GM12878 (cell line): Measurements from ENCODE around the gene MITF.

Experiments used
- BCL3 ChIP-seq: IDR thresholded peaks from 2 replicates; pipeline ENCODE4 v1.6.1; 2011; ENCODE audit warnings: borderline replicate concordance, low read depth, mild to moderate bottlenecking, moderate library complexity, low read length; ENCODE audit not compliant: insufficient read depth, poor library complexity, severe bottlenecking
- BHLHE40 ChIP-seq, 2 experiments: fragments of 450-650 bp in 1 of 2; IDR thresholded peaks; 2 replicates each; pipeline ENCODE4 v1.6.1; 2011 to 2017; ENCODE audit warnings: low read depth in 2 of 2, borderline replicate concordance in 1 of 2, improper control_type of control experiment in 1 of 2, low read length in 1 of 2, mild to moderate bottlenecking in 1 of 2
- CTCF ChIP-seq, 3 experiments: IDR thresholded peaks in 2 of 3; conservative IDR thresholded peaks in 1 of 3; 2 replicates each; pipeline ENCODE4 v1.5.1; 2011; ENCODE audit warnings: low read depth in 3 of 3, low read length in 3 of 3, mild to moderate bottlenecking in 3 of 3, control low read depth in 2 of 3, moderate library complexity in 2 of 3, inconsistent platforms in 1 of 3, mixed read lengths in 1 of 3; ENCODE audit not compliant: control insufficient read depth in 2 of 3, insufficient read depth in 1 of 3; ENCODE audit errors: extremely low read depth in 1 of 3
- EP300 ChIP-seq, 2 experiments: fragments of 150-350 bp in 1 of 2; IDR thresholded peaks; 2 replicates each; pipeline ENCODE4 v1.6.1; 2011 to 2012; ENCODE audit warnings: low read depth in 2 of 2, low read length in 2 of 2, borderline replicate concordance in 1 of 2, improper control_type of control experiment in 1 of 2, inconsistent platforms in 1 of 2; ENCODE audit not compliant: control insufficient read depth in 1 of 2
- EZH2 ChIP-seq: IDR thresholded peaks from 2 replicates; pipeline ENCODE4 v1.6.1; 2012; ENCODE audit warnings: low read depth, mild to moderate bottlenecking, control low read depth, inconsistent platforms, low read length, borderline replicate concordance; ENCODE audit not compliant: control insufficient read depth
- POLR2AphosphoS5 ChIP-seq: IDR thresholded peaks from 2 replicates; pipeline ENCODE4 v1.6.1; 2011; ENCODE audit warnings: mild to moderate bottlenecking, low read length, inconsistent platforms
- TAF1 ChIP-seq: IDR thresholded peaks from 2 replicates; pipeline ENCODE4 v1.6.1; 2011; ENCODE audit warnings: mild to moderate bottlenecking, low read depth, low read length, borderline replicate concordance

GRCh38 chr3:69925506-69925905, 186.2 kb downstream of the MITF start:
- TF ChIP-seq EZH2, result no peak
- TF ChIP-seq BHLHE40 (IDR thresholded peaks at IDR 0.05; ENCODE audit: borderline replicate concordance in 1 of 2, low read depth in 2 of 2, low read length in 1 of 2), result no peak
- no peak for TF ChIP-seq POLR2AphosphoS5
- TF ChIP-seq TAF1, result no peak
- no peak for TF ChIP-seq CTCF (IDR thresholded peaks at IDR 0.05 in 2 of 3, conservative IDR thresholded peaks at IDR 0.05 in 1 of 3; ENCODE audit: control insufficient read depth in 2 of 3, extremely low read depth in 1 of 3, insufficient read depth in 1 of 3, low read depth in 3 of 3, low read length in 3 of 3)
- no peak for TF ChIP-seq EP300 (IDR thresholded peaks at IDR 0.05; ENCODE audit: borderline replicate concordance in 1 of 2, control insufficient read depth in 1 of 2, low read depth in 2 of 2, low read length in 2 of 2)
- TF ChIP-seq BCL3, result no peak
